ENCODE data around the gene WDR83. TPM values are rescaled to one million over a fixed set of nuclear protein-coding genes. Genes with fewer than 3 reads are reported as not detected.

WDR83 gene
- polyA plus RNA-seq, 2 donors, result 8.9 to 14.4 TPM

GRCh38 chr19:12667731-12668302, 1.2 kb downstream of the WDR83 start:
- H3K4me3 ChIP-seq (ENCODE audit: low read depth in 1 of 2, low read length in 2 of 2), result no peak overlapping the region
- peaks cover 0 to 19% of the 10 kb centered on the region in 2 donors for H3K36me3 ChIP-seq (ENCODE audit: control insufficient read depth in 2 of 2, insufficient read depth in 2 of 2, low read length in 1 of 2)
- no peaks in the 10 kb centered on the region for H3K27me3 ChIP-seq (ENCODE audit: control insufficient read depth in 1 of 2, insufficient read depth in 2 of 2, low read length in 2 of 2)
- peaks cover 21 to 25% of the 10 kb centered on the region in 2 donors for H3K4me1 ChIP-seq (ENCODE audit: control insufficient read depth in 2 of 2, insufficient read depth in 2 of 2, low read length in 1 of 2)
- peak overlapping the region in 1 of 2 donors; percentile 36 for H3K27ac ChIP-seq (ENCODE audit: low read depth in 2 of 2, low read length in 1 of 2)
- 74 to 85% methylated on average over 4 of the region's 4 CpGs for WGBS, 2 donors
- no peaks in the 10 kb centered on the region for H3K9me3 ChIP-seq (ENCODE audit: control insufficient read depth in 2 of 2, insufficient read depth in 1 of 2, low read depth in 1 of 2, low read length in 1 of 2)

- 62 to 67% methylated on average over 8 of the region's 8 CpGs for WGBS, 2 donors
- H3K27me3 ChIP-seq (ENCODE audit: control insufficient read depth in 1 of 2, insufficient read depth in 2 of 2, low read length in 2 of 2), result no peaks in the 10 kb centered on the region
- peak overlapping the region in 1 of 2 donors; percentile 96 for H3K27ac ChIP-seq (ENCODE audit: low read depth in 2 of 2, low read length in 1 of 2)
- no peaks in the 10 kb centered on the region for H3K9me3 ChIP-seq (ENCODE audit: control insufficient read depth in 2 of 2, insufficient read depth in 1 of 2, low read depth in 1 of 2, low read length in 1 of 2)
- H3K4me3 ChIP-seq (ENCODE audit: low read depth in 1 of 2, low read length in 2 of 2), result peak overlapping the region; percentile 75 to 90
- H3K36me3 ChIP-seq (ENCODE audit: control insufficient read depth in 2 of 2, insufficient read depth in 2 of 2, low read length in 1 of 2), result peaks cover 0 to 19% of the 10 kb centered on the region in 2 donors
- peaks cover 21 to 25% of the 10 kb centered on the region in 2 donors for H3K4me1 ChIP-seq (ENCODE audit: control insufficient read depth in 2 of 2, insufficient read depth in 2 of 2, low read length in 1 of 2)
These were observed 1.7 kb downstream of the WDR83 start for GRCh38 chr19:12668346-12668745.

- WGBS, 2 donors, result 0 to 1% methylated on average over 24 of the region's 24 CpGs
- H3K27ac ChIP-seq (ENCODE audit: low read depth in 2 of 2, low read length in 1 of 2), result peak overlapping the region; percentile 95 to 96
These were observed 2.3 kb downstream of the WDR83 start for GRCh38 chr19:12668932-12669269.

GRCh38 chr19:12669270-12670158, 2.9 kb downstream of the WDR83 start:
- no peaks in the 10 kb centered on the region for H3K27me3 ChIP-seq (ENCODE audit: control insufficient read depth in 1 of 2, insufficient read depth in 2 of 2, low read length in 2 of 2)
- peaks cover 6 to 20% of the 10 kb centered on the region in 2 donors for H3K36me3 ChIP-seq (ENCODE audit: control insufficient read depth in 2 of 2, insufficient read depth in 2 of 2, low read length in 1 of 2)
- peaks cover 21 to 25% of the 10 kb centered on the region in 2 donors for H3K4me1 ChIP-seq (ENCODE audit: control insufficient read depth in 2 of 2, insufficient read depth in 2 of 2, low read length in 1 of 2)
- WGBS, 2 donors, result 0% methylated on average over 64 of the region's 64 CpGs
- peak overlapping the region; percentile 75 to 90 for H3K4me3 ChIP-seq (ENCODE audit: low read depth in 1 of 2, low read length in 2 of 2)
- peak overlapping the region; percentile 95 to 96 for H3K27ac ChIP-seq (ENCODE audit: low read depth in 2 of 2, low read length in 1 of 2)
- no peaks in the 10 kb centered on the region for H3K9me3 ChIP-seq (ENCODE audit: control insufficient read depth in 2 of 2, insufficient read depth in 1 of 2, low read depth in 1 of 2, low read length in 1 of 2)

More at GRCh38 chr19:12668932-12669269, 2.3 kb downstream of the WDR83 start:
- peak overlapping the region; percentile 75 to 90 for H3K4me3 ChIP-seq (ENCODE audit: low read depth in 1 of 2, low read length in 2 of 2)
- H3K36me3 ChIP-seq (ENCODE audit: control insufficient read depth in 2 of 2, insufficient read depth in 2 of 2, low read length in 1 of 2), result peaks cover 0 to 17% of the 10 kb centered on the region in 2 donors
- H3K27me3 ChIP-seq (ENCODE audit: control insufficient read depth in 1 of 2, insufficient read depth in 2 of 2, low read length in 2 of 2), result no peaks in the 10 kb centered on the region
- H3K9me3 ChIP-seq (ENCODE audit: control insufficient read depth in 2 of 2, insufficient read depth in 1 of 2, low read depth in 1 of 2, low read length in 1 of 2), result no peaks in the 10 kb centered on the region
- H3K4me1 ChIP-seq (ENCODE audit: control insufficient read depth in 2 of 2, insufficient read depth in 2 of 2, low read length in 1 of 2), result peaks cover 21 to 25% of the 10 kb centered on the region in 2 donors

GRCh38 chr19:12670159-12670928, 3.7 kb downstream of the WDR83 start:
- Histone ChIP-seq H3K4me1 (ENCODE audit: control insufficient read depth in 2 of 2, insufficient read depth in 2 of 2, low read length in 1 of 2) (peaks cover 21 to 25% of the 10 kb centered on the region in 2 donors), H3K9me3 (ENCODE audit: control insufficient read depth in 2 of 2, insufficient read depth in 1 of 2, low read depth in 1 of 2, low read length in 1 of 2) (no peaks in the 10 kb centered on the region), H3K27ac (ENCODE audit: low read depth in 2 of 2, low read length in 1 of 2) (peak overlapping the region; percentile 95 to 96)

GRCh38 chr19:12672744-12673143, 6.1 kb downstream of the WDR83 start:
- 76 to 80% methylated on average over 10 of the region's 10 CpGs for WGBS, 2 donors
- Histone ChIP-seq H3K4me3 (ENCODE audit: low read depth in 1 of 2, low read length in 2 of 2) (no peak overlapping the region), H3K4me1 (ENCODE audit: control insufficient read depth in 2 of 2, insufficient read depth in 2 of 2, low read length in 1 of 2) (peaks cover 14 to 21% of the 10 kb centered on the region in 2 donors)

More at GRCh38 chr19:12670159-12670928, 3.7 kb downstream of the WDR83 start:
- 36 to 37% methylated on average over 25 to 26 of the region's 26 CpGs for WGBS, 2 donors
- peak overlapping the region; percentile 75 to 90 for H3K4me3 ChIP-seq (ENCODE audit: low read depth in 1 of 2, low read length in 2 of 2)
- H3K36me3 ChIP-seq (ENCODE audit: control insufficient read depth in 2 of 2, insufficient read depth in 2 of 2, low read length in 1 of 2), result peaks cover 7 to 20% of the 10 kb centered on the region in 2 donors
- H3K27me3 ChIP-seq (ENCODE audit: control insufficient read depth in 1 of 2, insufficient read depth in 2 of 2, low read length in 2 of 2), result no peaks in the 10 kb centered on the region

GRCh38 chr19:12675399-12675798, 8.8 kb downstream of the WDR83 start:
- Histone ChIP-seq H3K4me1 (ENCODE audit: control insufficient read depth in 2 of 2, insufficient read depth in 2 of 2, low read length in 1 of 2) (peaks cover 3 to 7% of the 10 kb centered on the region in 2 donors), H3K27ac (ENCODE audit: low read depth in 2 of 2, low read length in 1 of 2) (no peak overlapping the region), H3K9me3 (ENCODE audit: control insufficient read depth in 2 of 2, insufficient read depth in 1 of 2, low read depth in 1 of 2, low read length in 1 of 2) (no peaks in the 10 kb centered on the region), H3K27me3 (ENCODE audit: control insufficient read depth in 1 of 2, insufficient read depth in 2 of 2, low read length in 2 of 2) (no peaks in the 10 kb centered on the region), H3K36me3 (ENCODE audit: control insufficient read depth in 2 of 2, insufficient read depth in 2 of 2, low read length in 1 of 2) (peaks cover 18 to 50% of the 10 kb centered on the region in 2 donors), H3K4me3 (ENCODE audit: low read depth in 1 of 2, low read length in 2 of 2) (no peak overlapping the region)
- WGBS, 2 donors, result 93 to 95% methylated on average over 10 of the region's 10 CpGs

More at GRCh38 chr19:12672744-12673143, 6.1 kb downstream of the WDR83 start:
- no peaks in the 10 kb centered on the region for H3K27me3 ChIP-seq (ENCODE audit: control insufficient read depth in 1 of 2, insufficient read depth in 2 of 2, low read length in 2 of 2)
- H3K36me3 ChIP-seq (ENCODE audit: control insufficient read depth in 2 of 2, insufficient read depth in 2 of 2, low read length in 1 of 2), result peaks cover 11 to 36% of the 10 kb centered on the region in 2 donors
- H3K27ac ChIP-seq (ENCODE audit: low read depth in 2 of 2, low read length in 1 of 2), result peak overlapping the region in 1 of 2 donors; percentile 13
- H3K9me3 ChIP-seq (ENCODE audit: control insufficient read depth in 2 of 2, insufficient read depth in 1 of 2, low read depth in 1 of 2, low read length in 1 of 2), result no peaks in the 10 kb centered on the region

- H3K36me3 ChIP-seq (ENCODE audit: control insufficient read depth in 2 of 2, insufficient read depth in 2 of 2, low read length in 1 of 2), result peaks cover 18 to 50% of the 10 kb centered on the region in 2 donors
- H3K4me1 ChIP-seq (ENCODE audit: control insufficient read depth in 2 of 2, insufficient read depth in 2 of 2, low read length in 1 of 2), result peaks cover 0 to 5% of the 10 kb centered on the region in 2 donors
- WGBS, 2 donors, result 83 to 84% methylated on average over 15 of the region's 15 CpGs
- H3K27ac ChIP-seq (ENCODE audit: low read depth in 2 of 2, low read length in 1 of 2), result peak overlapping the region in 1 of 2 donors; percentile 8
- H3K4me3 ChIP-seq (ENCODE audit: low read depth in 1 of 2, low read length in 2 of 2), result no peak overlapping the region
- H3K27me3 ChIP-seq (ENCODE audit: control insufficient read depth in 1 of 2, insufficient read depth in 2 of 2, low read length in 2 of 2), result no peaks in the 10 kb centered on the region
- H3K9me3 ChIP-seq (ENCODE audit: control insufficient read depth in 2 of 2, insufficient read depth in 1 of 2, low read depth in 1 of 2, low read length in 1 of 2), result no peaks in the 10 kb centered on the region
These were observed 9.3 kb downstream of the WDR83 start for GRCh38 chr19:12675940-12676339.

GRCh38 chr19:12676384-12676792, 9.8 kb downstream of the WDR83 start:
- Histone ChIP-seq H3K36me3 (ENCODE audit: control insufficient read depth in 2 of 2, insufficient read depth in 2 of 2, low read length in 1 of 2) (peaks cover 18 to 50% of the 10 kb centered on the region in 2 donors), H3K4me1 (ENCODE audit: control insufficient read depth in 2 of 2, insufficient read depth in 2 of 2, low read length in 1 of 2) (peaks cover 0 to 5% of the 10 kb centered on the region in 2 donors), H3K4me3 (ENCODE audit: low read depth in 1 of 2, low read length in 2 of 2) (no peak overlapping the region), H3K27me3 (ENCODE audit: control insufficient read depth in 1 of 2, insufficient read depth in 2 of 2, low read length in 2 of 2) (no peaks in the 10 kb centered on the region), H3K9me3 (ENCODE audit: control insufficient read depth in 2 of 2, insufficient read depth in 1 of 2, low read depth in 1 of 2, low read length in 1 of 2) (no peaks in the 10 kb centered on the region), H3K27ac (ENCODE audit: low read depth in 2 of 2, low read length in 1 of 2) (no peak overlapping the region)
- WGBS, 2 donors, result 9 to 18% methylated on average over 4 of the region's 4 CpGs
